Measurements from ENCODE around the gene DCLK1.
"Not testable (repeated sequence)": the region's sequence is repeated elsewhere in the genome, so short reads cannot be mapped to it uniquely, and the experiment has no call there.

Gene DCLK1

DNA sequence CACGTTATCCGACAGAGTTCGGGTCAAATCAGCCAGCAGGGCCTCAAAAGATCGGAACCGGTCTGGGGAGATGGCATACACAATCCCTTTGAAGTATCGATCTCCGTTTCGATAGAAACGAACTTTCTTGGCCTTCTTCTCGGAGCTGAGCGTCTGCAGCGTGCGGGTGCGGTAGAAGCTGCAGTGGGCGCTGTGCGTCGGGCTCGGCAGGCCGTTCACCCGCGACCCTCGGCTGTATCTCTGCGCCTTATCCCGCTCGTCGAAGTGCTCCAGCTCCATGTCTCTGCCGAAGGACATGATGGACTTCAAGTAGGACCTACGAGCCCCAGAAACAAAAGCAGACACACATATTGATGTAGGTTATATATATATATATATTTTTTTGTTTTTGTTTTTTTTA is 5.3 kb downstream of the DCLK1 start:
- in situ Hi-C loops (cut with HindIII; ENCODE audit: low pct_unique_long_range_greater_than_20kb, low sequenced_read_pairs): no loop called here
- TF ChIP-seq JUND (IDR thresholded peaks at IDR 0.05; ENCODE audit: low read depth): no peak
- no peak for DNase-seq (ENCODE audit: low read depth in 1 of 2, low spot score in 1 of 2)

DNA sequence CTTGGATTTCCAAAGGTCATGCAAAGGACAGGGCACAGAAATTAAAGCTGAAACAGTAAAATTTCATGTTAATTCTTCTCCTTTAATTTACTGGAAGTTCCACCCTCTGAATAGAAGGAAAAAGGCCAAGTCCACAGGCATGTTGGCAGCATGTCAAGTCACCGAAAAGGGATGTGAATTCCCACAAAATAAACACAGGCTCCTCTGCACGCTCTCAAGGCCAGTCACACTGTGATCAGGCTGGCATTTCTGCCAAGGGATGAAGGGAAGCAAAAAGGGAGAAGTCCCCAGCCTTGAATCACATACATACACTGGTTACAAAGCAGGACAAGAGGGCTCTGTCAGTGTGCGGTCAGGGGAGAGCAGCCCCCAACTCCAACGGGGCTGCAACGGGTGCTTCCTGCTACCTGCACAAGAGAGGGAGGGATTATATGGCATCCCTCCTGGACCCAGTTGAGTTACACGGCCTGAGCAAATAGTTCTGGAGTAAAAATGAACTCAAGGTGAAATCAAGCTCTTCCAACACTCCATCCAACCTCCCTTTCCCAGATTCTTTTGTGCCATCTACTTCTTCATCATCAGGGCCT is 6.9 kb downstream of the DCLK1 start:
- no peak for TF ChIP-seq JUND (IDR thresholded peaks at IDR 0.05; ENCODE audit: low read depth)
- in situ Hi-C loops (cut with HindIII; ENCODE audit: low pct_unique_long_range_greater_than_20kb, low sequenced_read_pairs): no loop called here
- peak in 1 of 2 experiments; percentile 22 for DNase-seq (ENCODE audit: low read depth in 1 of 2, low spot score in 1 of 2)

DNA sequence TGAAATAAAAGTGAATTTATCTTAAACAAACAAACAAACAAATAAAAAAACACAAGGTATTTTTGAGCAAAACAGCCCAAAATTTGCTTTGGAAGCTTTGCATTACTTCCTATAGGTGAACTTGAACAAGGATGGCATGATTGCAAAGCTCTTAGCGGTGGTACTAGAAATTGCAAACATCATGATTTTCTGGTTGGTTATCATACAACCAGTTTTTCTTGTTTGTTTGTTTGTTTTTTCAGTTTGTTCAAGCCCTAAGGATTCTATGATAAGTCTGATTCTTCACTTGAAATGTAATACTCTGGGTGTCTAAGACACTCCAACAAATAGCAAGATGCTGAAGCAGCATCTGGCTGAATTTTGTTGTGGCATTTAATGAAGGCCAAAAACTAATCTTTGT is 15.9 kb downstream of the DCLK1 start:
- no peak for TF ChIP-seq JUND (IDR thresholded peaks at IDR 0.05; ENCODE audit: low read depth)
- in situ Hi-C loops (cut with HindIII; ENCODE audit: low pct_unique_long_range_greater_than_20kb, low sequenced_read_pairs): no loop called here
- DNase-seq (ENCODE audit: low read depth in 1 of 2, low spot score in 1 of 2): peak in 1 of 2 experiments; percentile 53

DNA sequence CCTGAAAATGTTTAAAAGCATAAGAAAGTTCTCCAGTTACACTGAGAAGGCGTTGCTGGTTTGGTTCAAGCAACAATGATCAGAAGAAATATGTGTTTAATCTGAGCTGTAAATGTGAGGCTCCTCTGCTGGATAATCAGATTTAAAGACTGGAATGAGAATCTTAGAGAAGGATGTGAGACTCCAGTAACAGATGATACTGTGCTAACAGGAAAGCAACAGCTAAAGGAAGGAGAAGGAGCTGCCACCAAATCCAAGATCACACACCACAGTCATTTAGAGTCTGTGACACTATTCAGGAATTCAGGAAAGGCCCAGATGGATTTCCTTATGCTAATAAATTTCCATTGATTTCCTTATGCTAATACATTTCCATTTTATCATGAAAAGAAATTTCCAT is 16.9 kb downstream of the DCLK1 start:
- no peak for DNase-seq (ENCODE audit: low read depth in 1 of 2, low spot score in 1 of 2)
- in situ Hi-C loops (cut with HindIII; ENCODE audit: low pct_unique_long_range_greater_than_20kb, low sequenced_read_pairs): no loop called here
- no peak for TF ChIP-seq JUND (IDR thresholded peaks at IDR 0.05; ENCODE audit: low read depth)

DNA sequence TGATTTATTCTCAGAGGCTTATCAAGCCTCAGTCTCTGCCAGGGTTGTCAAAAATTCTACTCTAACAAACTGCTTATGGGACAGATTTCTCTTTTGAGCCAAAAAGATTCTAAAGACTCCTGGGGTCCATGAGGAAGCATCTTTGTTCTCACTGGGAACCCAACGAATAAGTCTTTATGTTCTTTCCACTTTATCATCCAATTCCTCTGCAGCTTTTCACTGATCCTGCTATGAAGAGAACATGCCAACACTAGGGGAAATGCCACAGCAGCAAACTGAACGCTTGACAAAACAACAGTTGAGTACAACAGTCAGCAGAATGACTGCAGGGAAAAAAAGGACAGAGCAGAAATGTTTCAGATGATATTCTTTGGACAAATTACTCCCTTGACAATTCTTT is 22.2 kb downstream of the DCLK1 start:
- in situ Hi-C loops (cut with HindIII; ENCODE audit: low pct_unique_long_range_greater_than_20kb, low sequenced_read_pairs): no loop called here
- no peak for TF ChIP-seq JUND (IDR thresholded peaks at IDR 0.05; ENCODE audit: low read depth)

DNA sequence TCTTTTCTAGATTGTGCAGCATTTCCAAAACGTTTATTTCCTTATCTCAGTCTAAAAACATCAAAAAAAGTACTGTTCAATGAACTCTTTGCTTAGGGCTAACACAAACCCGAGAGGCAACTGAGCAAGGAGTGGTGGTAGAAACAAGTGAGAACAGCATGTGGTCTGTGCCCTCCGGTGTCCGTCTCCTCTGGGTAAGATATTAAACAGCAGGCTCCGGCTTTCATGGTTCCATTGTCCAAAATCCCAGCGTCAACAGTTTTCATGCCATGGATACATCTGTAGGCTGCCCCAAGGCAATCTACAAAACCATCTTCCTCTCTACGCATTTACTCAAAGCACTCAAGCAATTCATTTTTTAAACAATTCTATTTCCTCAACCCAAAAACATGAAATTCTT is 22.8 kb downstream of the DCLK1 start:
- in situ Hi-C loops (cut with HindIII; ENCODE audit: low pct_unique_long_range_greater_than_20kb, low sequenced_read_pairs): no loop called here
- DNase-seq (ENCODE audit: low read depth in 1 of 2, low spot score in 1 of 2): no peak
- TF ChIP-seq JUND (IDR thresholded peaks at IDR 0.05; ENCODE audit: low read depth): no peak

More for the DNA sequence above, 22.2 kb downstream of the DCLK1 start:
- no peak for DNase-seq (ENCODE audit: low read depth in 1 of 2, low spot score in 1 of 2)

DNA sequence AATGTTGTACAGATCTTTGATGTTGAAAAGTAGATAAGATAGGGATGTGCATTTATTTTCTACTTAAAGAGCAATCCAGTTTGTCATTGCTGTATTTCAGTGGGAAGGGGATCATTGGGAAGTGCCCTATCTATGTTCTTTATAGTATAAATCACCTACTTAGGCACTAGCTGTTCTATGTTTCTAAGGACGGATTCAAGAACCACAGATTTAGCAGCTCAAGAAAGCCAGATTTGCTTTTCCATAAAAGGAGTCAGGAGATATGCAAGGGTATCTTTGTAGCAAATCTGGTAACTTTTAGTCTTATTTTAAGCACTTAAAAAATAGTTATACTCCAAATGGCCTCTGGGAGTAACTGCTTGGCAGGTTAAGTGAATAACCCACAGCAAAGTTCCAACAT is 23.7 kb downstream of the DCLK1 start:
- in situ Hi-C loops (cut with HindIII; ENCODE audit: low pct_unique_long_range_greater_than_20kb, low sequenced_read_pairs): no loop called here
- DNase-seq (ENCODE audit: low read depth in 1 of 2, low spot score in 1 of 2): no peak
- TF ChIP-seq JUND (IDR thresholded peaks at IDR 0.05; ENCODE audit: low read depth): no peak

DNA sequence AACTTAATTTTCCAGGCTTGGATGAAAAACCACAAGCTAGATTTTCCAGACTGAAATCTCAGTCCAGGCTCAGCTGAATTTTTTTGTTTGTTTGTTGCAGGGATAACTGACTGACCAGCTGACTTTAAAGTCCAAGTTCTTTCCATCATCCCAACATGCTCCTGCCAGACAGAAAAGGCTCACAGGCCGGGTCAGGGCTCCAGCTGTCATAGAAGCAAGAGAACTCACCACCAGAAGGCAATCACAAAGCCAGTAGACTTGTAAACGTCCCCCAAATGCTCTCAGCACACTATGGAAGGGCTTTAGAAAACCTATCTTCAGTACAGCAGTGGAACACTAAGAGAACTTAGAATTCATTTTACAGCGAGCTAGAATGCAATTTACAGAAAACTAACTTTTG is 25.5 kb downstream of the DCLK1 start:
- no peak for TF ChIP-seq JUND (IDR thresholded peaks at IDR 0.05; ENCODE audit: low read depth)
- no peak for DNase-seq (ENCODE audit: low read depth in 1 of 2, low spot score in 1 of 2)
- in situ Hi-C loops (cut with HindIII; ENCODE audit: low pct_unique_long_range_greater_than_20kb, low sequenced_read_pairs): no loop called here

DNA sequence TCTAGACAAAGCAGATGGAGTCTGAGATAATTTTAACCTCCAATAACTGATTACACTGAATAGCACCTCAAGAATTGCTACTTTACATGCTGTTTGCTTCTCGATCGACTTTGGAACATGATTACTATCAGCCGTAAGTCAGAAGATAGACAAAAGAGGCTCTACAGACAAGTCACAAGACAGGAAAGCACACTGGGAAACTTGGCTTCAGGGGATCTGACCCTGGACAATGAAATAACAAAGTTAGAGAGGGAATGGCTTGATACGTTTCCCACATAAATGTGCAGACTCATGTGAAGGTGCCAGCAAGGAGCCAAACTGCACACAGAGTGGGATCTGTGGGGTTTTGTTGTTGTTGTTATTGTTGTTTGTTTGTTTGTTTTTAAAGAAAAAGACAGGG is 28.5 kb downstream of the DCLK1 start:
- no peak for TF ChIP-seq JUND (IDR thresholded peaks at IDR 0.05; ENCODE audit: low read depth)
- in situ Hi-C loops (cut with HindIII; ENCODE audit: low pct_unique_long_range_greater_than_20kb, low sequenced_read_pairs): no loop called here
- no peak for DNase-seq (ENCODE audit: low read depth in 1 of 2, low spot score in 1 of 2)

DNA sequence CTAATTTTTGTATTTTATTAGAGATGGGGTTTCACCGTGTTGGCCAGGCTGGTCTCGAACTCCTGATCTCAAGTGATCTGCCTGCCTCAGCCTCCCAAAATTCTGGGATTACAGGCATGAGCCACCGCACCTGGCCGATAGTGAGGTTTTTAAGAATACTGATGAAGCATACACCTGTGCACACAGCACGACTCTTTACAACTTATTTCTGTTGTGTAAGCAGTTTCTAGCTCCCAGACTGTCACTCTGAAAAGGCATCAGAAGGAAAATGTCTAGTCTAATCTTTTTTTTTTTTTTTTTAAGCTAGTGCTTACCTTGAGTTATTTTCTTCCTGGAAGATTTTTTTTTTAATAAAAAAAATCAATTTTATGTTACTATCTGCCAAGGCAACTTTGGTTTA is 29.3 kb downstream of the DCLK1 start:
- in situ Hi-C loops (cut with HindIII; ENCODE audit: low pct_unique_long_range_greater_than_20kb, low sequenced_read_pairs): not testable (repeated sequence)

DNA sequence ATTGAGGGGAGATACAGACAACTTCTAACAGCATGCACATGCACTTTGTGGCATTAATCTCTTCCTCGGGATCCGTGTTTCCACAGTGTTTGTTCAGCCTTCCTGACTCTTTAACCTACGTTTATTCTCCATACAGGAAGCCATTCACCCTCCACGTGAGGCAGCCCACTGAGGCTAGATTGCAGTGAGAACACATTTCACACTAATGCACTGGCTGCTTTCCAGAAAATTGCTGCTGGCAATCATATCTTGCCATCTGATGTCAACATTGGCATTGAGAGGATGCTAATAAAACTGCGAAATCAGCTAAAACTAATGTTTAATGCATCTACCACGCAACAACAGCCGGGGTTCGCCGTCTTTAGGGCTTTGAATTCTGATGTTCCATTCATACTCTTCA is 30.0 kb downstream of the DCLK1 start:
- TF ChIP-seq JUND (IDR thresholded peaks at IDR 0.05; ENCODE audit: low read depth): no peak
- in situ Hi-C loops (cut with HindIII; ENCODE audit: low pct_unique_long_range_greater_than_20kb, low sequenced_read_pairs): no loop called here
- no peak for DNase-seq (ENCODE audit: low read depth in 1 of 2, low spot score in 1 of 2)

More for the DNA sequence above, 29.3 kb downstream of the DCLK1 start:
- not testable (repeated sequence) for DNase-seq (ENCODE audit: low read depth in 1 of 2, low spot score in 1 of 2)

DNA sequence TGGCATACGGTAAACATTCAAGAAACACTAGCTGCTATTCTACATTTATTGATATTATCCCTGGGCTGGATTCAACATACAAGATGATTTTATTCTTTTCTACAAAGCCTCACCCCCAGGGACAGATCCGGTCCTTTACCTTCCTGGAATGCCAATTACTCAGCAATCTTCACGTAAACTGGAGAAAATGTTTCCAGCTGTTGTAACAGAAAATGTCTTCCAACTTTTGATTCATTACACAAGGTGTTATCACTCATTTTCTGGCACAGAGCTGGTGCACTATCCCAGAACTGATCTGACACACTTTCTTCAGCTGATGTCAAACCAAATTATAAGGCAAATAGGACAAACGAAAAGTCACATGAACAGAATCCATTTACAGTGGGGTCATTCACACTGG is 33.1 kb downstream of the DCLK1 start:
- no peak for TF ChIP-seq JUND (IDR thresholded peaks at IDR 0.05; ENCODE audit: low read depth)
- DNase-seq (ENCODE audit: low read depth in 1 of 2, low spot score in 1 of 2): no peak
- in situ Hi-C loops (cut with HindIII; ENCODE audit: low pct_unique_long_range_greater_than_20kb, low sequenced_read_pairs): no loop called here

DNA sequence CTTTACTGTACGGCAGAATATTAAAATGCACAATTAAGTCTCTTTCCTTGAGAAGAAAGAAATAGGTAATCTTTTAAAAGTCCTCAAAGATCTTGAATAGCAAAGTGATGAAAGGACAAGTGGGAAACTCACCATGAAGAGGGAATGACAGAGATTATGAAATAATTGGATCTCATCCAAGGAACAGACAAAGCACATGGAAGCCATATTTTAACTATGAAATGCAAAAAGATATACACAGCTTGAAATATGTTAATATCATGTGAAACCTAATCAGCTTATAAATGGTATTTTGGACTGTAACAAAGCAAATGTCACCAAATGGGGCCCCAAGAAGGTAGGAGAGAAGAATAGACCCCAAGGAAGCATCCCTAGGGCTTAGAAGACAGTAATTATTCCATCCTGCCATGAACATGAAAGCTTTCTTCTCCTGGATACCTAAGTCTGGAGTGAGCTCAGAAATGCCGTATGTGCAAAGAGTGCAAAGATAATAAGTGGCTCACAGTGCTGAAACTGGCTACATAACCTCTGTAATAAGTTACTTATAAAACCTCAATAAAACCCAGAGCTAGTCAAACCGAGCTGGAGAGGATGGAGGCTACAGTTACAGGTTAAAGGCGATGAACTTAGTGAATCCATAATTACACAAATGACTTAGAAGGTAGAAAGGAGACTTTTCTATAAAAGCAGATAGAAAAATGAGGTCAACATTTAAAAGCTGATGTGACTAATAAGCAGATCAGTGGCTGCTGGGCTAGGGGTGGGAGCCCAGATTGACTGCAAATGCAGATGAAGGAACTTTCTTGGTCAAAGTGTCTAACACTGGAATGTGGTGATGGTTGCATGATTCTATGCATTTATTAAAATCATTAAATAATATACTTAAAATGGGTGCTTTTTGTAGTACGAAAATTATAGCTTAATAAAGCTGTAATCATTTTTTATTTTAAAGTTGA is 34.4 kb downstream of the DCLK1 start:
- in situ Hi-C loops (cut with HindIII; ENCODE audit: low pct_unique_long_range_greater_than_20kb, low sequenced_read_pairs): no loop called here
- no peak for TF ChIP-seq JUND (IDR thresholded peaks at IDR 0.05; ENCODE audit: low read depth)
- DNase-seq (ENCODE audit: low read depth in 1 of 2, low spot score in 1 of 2): no peak
